Testis (tissue), 2 donors: Measurements from ENCODE around the gene PCDHA5.

Experiments used
- CTCF ChIP-seq, 3 experiments: fragments of 450-650 bp in 2 of 3; fragments of 200-600 bp in 1 of 3; sonication (generic) in 1 of 3; IDR thresholded peaks; one replicate each; pipeline ENCODE4 v1.5.1; 2016 to 2019; ENCODE audit warnings: antibody characterized with exemption in 3 of 3, mild to moderate bottlenecking in 2 of 3, moderate library complexity in 1 of 3
- POLR2A ChIP-seq: fragments of 450-650 bp; IDR thresholded peaks from one replicate; pipeline ENCODE4 v1.6.1; 2017; ENCODE audit warnings: antibody characterized with exemption, mild to moderate bottlenecking, moderate library complexity

GRCh38 chr5:140835622-140836510 is 14.5 kb downstream of the PCDHA5 start:
- TF ChIP-seq CTCF (IDR thresholded peaks at IDR 0.05): no peak
- no peak for TF ChIP-seq POLR2A
